BJ (cell line): Measurements from ENCODE around the gene TRMT6. TPM values are rescaled to one million over a fixed set of nuclear protein-coding genes. Genes with fewer than 3 reads are reported as not detected.

ENCODE experiments used
- CTCF ChIA-PET: fragments of 350-600 bp; formaldehyde crosslinking; extraction: SDS; loops from one replicate; lab custom pipeline; 2021; ENCODE audit warnings: antibody characterized with exemption, inconsistent platforms; lab: Yijun Ruan, JAX
- POLR2A ChIA-PET: fragments of 300-600 bp; sonication (Branson Sonifier 250); formaldehyde crosslinking; extraction: SDS; loops from one replicate; lab custom pipeline; 2021; ENCODE audit warnings: antibody characterized with exemption; lab: Charles Lee
- DNase-seq: peaks from one replicate; pipeline ENCODE4 v3.0.0-alpha.2; 2011; ENCODE audit warnings: low read depth
- H3K27me3 ChIP-seq: 2 replicates; pipeline ENCODE4 v1.6.0; 2011; ENCODE audit warnings: low read length; ENCODE audit not compliant: control insufficient read depth, insufficient read depth
- H3K36me3 ChIP-seq: 2 replicates; pipeline ENCODE4 v1.5.1; 2011; ENCODE audit warnings: low read length; ENCODE audit not compliant: control insufficient read depth, insufficient read depth
- H3K4me3 ChIP-seq: 2 replicates; pipeline ENCODE4 v1.5.1; 2011; ENCODE audit warnings: low read depth, mild to moderate bottlenecking, control low read depth, low read length
- CTCF ChIP-seq: IDR thresholded peaks from 2 replicates; pipeline ENCODE4 v1.5.1; 2011; ENCODE audit warnings: low read depth, mild to moderate bottlenecking, control low read depth, inconsistent platforms, low read length, moderate library complexity; ENCODE audit not compliant: insufficient read depth
- polyA plus RNA-seq: library from polyadenylated mRNA; depleted of rRNA; stranded (reverse); fragments of >200 nt; gene quantifications from 2 replicates; pipeline ENCODE4 v1.2.3, GENCODE V29; 2011

The TRMT6 gene
- polyA plus RNA-seq, 1 experiment = 4.6 TPM

GRCh38 chr20:5920581-5920980, 29.8 kb downstream of the TRMT6 start:
- no peak for DNase-seq
- Histone ChIP-seq H3K36me3 (no peaks in the 10 kb centered on the region), H3K4me3 (no peak overlapping the region), H3K27me3 (no peaks in the 10 kb centered on the region; the same call in 1 of the 2 replicates)
- ChIA-PET POLR2A (no interaction called here), CTCF (no interaction called here)
- TF ChIP-seq CTCF = no peak

GRCh38 chr20:5919626-5920544, 30.4 kb downstream of the TRMT6 start:
- POLR2A ChIA-PET = no interaction called here
- CTCF ChIA-PET = interaction anchor here (0.5 kb wide), 1 partner anchor 481 kb away, joined by 4 read pairs; no protein-coding TSS in a partner anchor
- Histone ChIP-seq H3K36me3 (no peaks in the 10 kb centered on the region), H3K4me3 (no peak overlapping the region), H3K27me3 (no peaks in the 10 kb centered on the region; the same call in 1 of the 2 replicates)
- TF ChIP-seq CTCF = no peak
- DNase-seq = no peak

GRCh38 chr20:5918856-5919625, 31.3 kb downstream of the TRMT6 start:
- no peaks in the 10 kb centered on the region for H3K36me3 ChIP-seq
- DNase-seq = no peak
- POLR2A ChIA-PET = no interaction called here
- H3K27me3 ChIP-seq = no peaks in the 10 kb centered on the region; the same call in 1 of the 2 replicates
- H3K4me3 ChIP-seq = no peak overlapping the region
- CTCF ChIA-PET = no interaction called here
- no peak for TF ChIP-seq CTCF

GRCh38 chr20:5914859-5915258, 35.5 kb downstream of the TRMT6 start:
- Histone ChIP-seq H3K27me3 (no peaks in the 10 kb centered on the region; the same call in 1 of the 2 replicates), H3K4me3 (no peak overlapping the region), H3K36me3 (no peaks in the 10 kb centered on the region)
- DNase-seq = no peak
- no peak for TF ChIP-seq CTCF
- CTCF ChIA-PET = interaction anchor here (0.6 to 1.6 kb wide), 2 partner anchors 386 to 1948 kb away, joined by 3 to 4 read pairs; no protein-coding TSS in a partner anchor
- POLR2A ChIA-PET = no interaction called here

- Histone ChIP-seq H3K36me3 (no peaks in the 10 kb centered on the region), H3K4me3 (no peak overlapping the region), H3K27me3 (no peaks in the 10 kb centered on the region; the same call in 1 of the 2 replicates)
- POLR2A ChIA-PET = no interaction called here
- CTCF ChIA-PET = interaction anchor here (0.8 kb wide), 1 partner anchor 54 kb away, joined by 3 read pairs; no protein-coding TSS in a partner anchor
- TF ChIP-seq CTCF = no peak
- no peak for DNase-seq
These were observed 37.2 kb downstream of the TRMT6 start for GRCh38 chr20:5913166-5913565.
